ENCODE data around the gene LRP1. TPM values are rescaled to one million over a fixed set of nuclear protein-coding genes. Genes with fewer than 3 reads are reported as not detected.

The LRP1 gene
- total RNA-seq, 2 experiments from 2014 or later: 0.33 to 0.85 TPM

DNA sequence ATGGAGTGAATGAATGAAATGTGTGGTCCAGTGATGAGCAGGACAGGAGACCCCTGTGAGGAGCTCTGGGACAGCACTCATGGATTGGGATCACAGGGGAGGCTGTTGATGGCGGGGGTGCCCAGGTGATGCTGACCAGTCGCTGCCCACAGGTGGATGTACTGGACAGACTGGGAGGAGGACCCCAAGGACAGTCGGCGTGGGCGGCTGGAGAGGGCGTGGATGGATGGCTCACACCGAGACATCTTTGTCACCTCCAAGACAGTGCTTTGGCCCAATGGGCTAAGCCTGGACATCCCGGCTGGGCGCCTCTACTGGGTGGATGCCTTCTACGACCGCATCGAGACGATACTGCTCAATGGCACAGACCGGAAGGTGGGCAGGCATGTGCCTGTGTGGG, 32.5 kb downstream of the LRP1 start:
- peaks cover 7% of the 10 kb centered on the region for H3K4me1 Mint-ChIP-seq
- no peak overlapping the region for H3K4me3 Mint-ChIP-seq
- no peak overlapping the region for H3K27ac Mint-ChIP-seq
- H3K36me3 Mint-ChIP-seq: no peaks in the 10 kb centered on the region
- CTCF ChIA-PET: interaction anchor here (1.3 kb wide), 1 partner anchor 21 kb away, joined by 3 read pairs; no protein-coding TSS in a partner anchor
- H3K9me3 Mint-ChIP-seq (ENCODE audit: low read depth): no peaks in the 10 kb centered on the region
- no peak for DNase-seq
- peaks cover 3% of the 10 kb centered on the region for H3K27me3 Mint-ChIP-seq
- ATAC-seq: no peak

GRCh38 chr12:57161491-57161890, 33.2 kb downstream of the LRP1 start:
- Mint-ChIP-seq H3K27me3 (peaks cover 3% of the 10 kb centered on the region), H3K9me3 (ENCODE audit: low read depth) (no peaks in the 10 kb centered on the region), H3K36me3 (no peaks in the 10 kb centered on the region), H3K27ac (no peak overlapping the region), H3K4me1 (peaks cover 7% of the 10 kb centered on the region), H3K4me3 (no peak overlapping the region)
- CTCF ChIA-PET: no interaction called here
- ATAC-seq (no peak), DNase-seq (no peak)

GRCh38 chr12:57162553-57163125, 34.4 kb downstream of the LRP1 start:
- Mint-ChIP-seq H3K27ac (no peak overlapping the region), H3K36me3 (no peaks in the 10 kb centered on the region), H3K9me3 (ENCODE audit: low read depth) (no peaks in the 10 kb centered on the region), H3K27me3 (no peaks in the 10 kb centered on the region), H3K4me3 (no peak overlapping the region), H3K4me1 (peaks cover 5% of the 10 kb centered on the region)
- CTCF ChIA-PET: no interaction called here
- ATAC-seq (no peak), DNase-seq (no peak)

- Mint-ChIP-seq H3K9me3 (ENCODE audit: low read depth) (no peaks in the 10 kb centered on the region), H3K4me3 (no peak overlapping the region), H3K4me1 (no peaks in the 10 kb centered on the region), H3K27ac (no peak overlapping the region), H3K36me3 (no peaks in the 10 kb centered on the region), H3K27me3 (no peaks in the 10 kb centered on the region)
- ATAC-seq (no peak), DNase-seq (no peak)
- CTCF ChIA-PET: no interaction called here
These were observed 36.2 kb downstream of the LRP1 start for GRCh38 chr12:57164454-57164853.

GRCh38 chr12:57164966-57165625, 36.8 kb downstream of the LRP1 start:
- ATAC-seq (no peak), DNase-seq (no peak)
- no peaks in the 10 kb centered on the region for H3K4me1 Mint-ChIP-seq
- H3K4me3 Mint-ChIP-seq: no peak overlapping the region
- no peaks in the 10 kb centered on the region for H3K27me3 Mint-ChIP-seq
- CTCF ChIA-PET: no interaction called here
- H3K36me3 Mint-ChIP-seq: no peaks in the 10 kb centered on the region
- no peaks in the 10 kb centered on the region for H3K9me3 Mint-ChIP-seq (ENCODE audit: low read depth)
- no peak overlapping the region for H3K27ac Mint-ChIP-seq

DNA sequence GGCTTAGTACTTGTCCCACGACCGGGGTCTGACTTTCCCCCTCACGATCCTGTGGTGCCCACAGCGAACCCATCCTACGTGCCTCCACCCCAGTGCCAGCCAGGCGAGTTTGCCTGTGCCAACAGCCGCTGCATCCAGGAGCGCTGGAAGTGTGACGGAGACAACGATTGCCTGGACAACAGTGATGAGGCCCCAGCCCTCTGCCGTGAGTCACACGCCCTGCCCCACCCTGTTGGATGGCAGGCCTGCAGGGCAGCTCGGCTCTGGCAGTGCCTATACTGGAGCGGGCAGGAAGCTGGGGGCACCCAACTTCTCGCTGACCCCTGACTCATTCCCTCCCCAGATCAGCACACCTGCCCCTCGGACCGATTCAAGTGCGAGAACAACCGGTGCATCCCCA, 37.5 kb downstream of the LRP1 start:
- Mint-ChIP-seq H3K4me1 (no peaks in the 10 kb centered on the region), H3K27ac (no peak overlapping the region), H3K4me3 (no peak overlapping the region), H3K36me3 (no peaks in the 10 kb centered on the region), H3K9me3 (ENCODE audit: low read depth) (no peaks in the 10 kb centered on the region), H3K27me3 (no peaks in the 10 kb centered on the region)
- ATAC-seq (no peak), DNase-seq (no peak)
- CTCF ChIA-PET: no interaction called here

GRCh38 chr12:57166971-57167371, 38.7 kb downstream of the LRP1 start:
- H3K27ac Mint-ChIP-seq: no peak overlapping the region
- CTCF ChIA-PET: interaction anchor here (1.2 kb wide), 1 partner anchor 16 kb away, joined by 3 read pairs; no protein-coding TSS in a partner anchor
- H3K36me3 Mint-ChIP-seq: no peaks in the 10 kb centered on the region
- no peaks in the 10 kb centered on the region for H3K4me1 Mint-ChIP-seq
- DNase-seq: no peak
- peak; percentile 46 for ATAC-seq
- no peaks in the 10 kb centered on the region for H3K27me3 Mint-ChIP-seq
- no peaks in the 10 kb centered on the region for H3K9me3 Mint-ChIP-seq (ENCODE audit: low read depth)
- no peak overlapping the region for H3K4me3 Mint-ChIP-seq

DNA sequence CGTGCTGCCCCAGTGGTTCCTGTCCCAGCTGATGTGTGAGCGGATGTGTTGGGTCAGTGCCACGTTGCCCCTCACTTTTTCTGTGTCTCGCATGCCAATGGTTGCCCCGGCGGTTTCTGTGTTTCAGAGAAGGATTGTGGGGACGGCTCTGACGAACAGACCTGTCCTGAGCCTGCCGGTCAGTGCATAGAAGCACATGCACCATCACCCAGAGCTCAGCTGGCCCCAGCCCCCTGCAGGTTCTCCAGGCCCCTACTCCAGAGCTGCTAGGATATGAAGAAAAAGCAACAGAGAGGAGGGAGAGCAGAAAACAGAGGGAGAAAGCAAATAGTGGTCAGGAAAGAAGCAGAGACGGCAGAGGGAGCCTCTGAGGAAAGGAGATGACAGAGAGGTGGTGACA, 39.8 kb downstream of the LRP1 start:
- no peak for DNase-seq
- no peaks in the 10 kb centered on the region for H3K27me3 Mint-ChIP-seq
- CTCF ChIA-PET: interaction anchor here (1.3 kb wide), 1 partner anchor 44 kb away, joined by 3 read pairs; no protein-coding TSS in a partner anchor

GRCh38 chr12:57169046-57169795, 40.9 kb downstream of the LRP1 start:
- CTCF ChIA-PET: interaction anchor here (1.3 kb wide), 1 partner anchor 163 kb away, joined by 3 read pairs; the partner anchor contains the start of gene ZBTB39
- Mint-ChIP-seq H3K9me3 (ENCODE audit: low read depth) (no peaks in the 10 kb centered on the region), H3K36me3 (no peaks in the 10 kb centered on the region), H3K27me3 (no peaks in the 10 kb centered on the region), H3K4me1 (no peaks in the 10 kb centered on the region), H3K27ac (no peak overlapping the region), H3K4me3 (no peak overlapping the region)
- DNase-seq (no peak), ATAC-seq (no peak)

More for the DNA sequence above, 39.8 kb downstream of the LRP1 start:
- no peaks in the 10 kb centered on the region for H3K4me1 Mint-ChIP-seq
- ATAC-seq: no peak
- no peaks in the 10 kb centered on the region for H3K36me3 Mint-ChIP-seq
- no peaks in the 10 kb centered on the region for H3K9me3 Mint-ChIP-seq (ENCODE audit: low read depth)
- no peak overlapping the region for H3K27ac Mint-ChIP-seq
- H3K4me3 Mint-ChIP-seq: no peak overlapping the region

GRCh38 chr12:57169969-57170368, 41.7 kb downstream of the LRP1 start:
- no peaks in the 10 kb centered on the region for H3K36me3 Mint-ChIP-seq
- DNase-seq (no peak), ATAC-seq (no peak)
- no peaks in the 10 kb centered on the region for H3K4me1 Mint-ChIP-seq
- H3K27me3 Mint-ChIP-seq: no peaks in the 10 kb centered on the region
- no peaks in the 10 kb centered on the region for H3K9me3 Mint-ChIP-seq (ENCODE audit: low read depth)
- CTCF ChIA-PET: interaction anchor here (1.3 kb wide), 1 partner anchor 164 kb away, joined by 3 read pairs; the partner anchor contains the start of gene ZBTB39
- no peak overlapping the region for H3K4me3 Mint-ChIP-seq
- no peak overlapping the region for H3K27ac Mint-ChIP-seq

GRCh38 chr12:57170408-57170807, 42.1 kb downstream of the LRP1 start:
- Mint-ChIP-seq H3K36me3 (no peaks in the 10 kb centered on the region), H3K9me3 (ENCODE audit: low read depth) (no peaks in the 10 kb centered on the region), H3K4me3 (no peak overlapping the region), H3K4me1 (no peaks in the 10 kb centered on the region), H3K27me3 (no peaks in the 10 kb centered on the region), H3K27ac (no peak overlapping the region)
- DNase-seq (no peak), ATAC-seq (no peak)
- CTCF ChIA-PET: interaction anchor here (0.8 kb wide), 2 partner anchors 13 to 46 kb away, joined by 3 to 4 read pairs; no protein-coding TSS in a partner anchor

- H3K36me3 Mint-ChIP-seq: no peaks in the 10 kb centered on the region
- H3K4me1 Mint-ChIP-seq: no peaks in the 10 kb centered on the region
- no peak for ATAC-seq
- CTCF ChIA-PET: interaction anchor here (0.8 kb wide), 2 partner anchors 12 to 47 kb away, joined by 3 to 4 read pairs; no protein-coding TSS in a partner anchor
- H3K27me3 Mint-ChIP-seq: no peaks in the 10 kb centered on the region
- no peak overlapping the region for H3K27ac Mint-ChIP-seq
- no peak for DNase-seq
- H3K4me3 Mint-ChIP-seq: no peak overlapping the region
- no peaks in the 10 kb centered on the region for H3K9me3 Mint-ChIP-seq (ENCODE audit: low read depth)
These were observed 42.6 kb downstream of the LRP1 start for GRCh38 chr12:57170927-57171326.

DNA sequence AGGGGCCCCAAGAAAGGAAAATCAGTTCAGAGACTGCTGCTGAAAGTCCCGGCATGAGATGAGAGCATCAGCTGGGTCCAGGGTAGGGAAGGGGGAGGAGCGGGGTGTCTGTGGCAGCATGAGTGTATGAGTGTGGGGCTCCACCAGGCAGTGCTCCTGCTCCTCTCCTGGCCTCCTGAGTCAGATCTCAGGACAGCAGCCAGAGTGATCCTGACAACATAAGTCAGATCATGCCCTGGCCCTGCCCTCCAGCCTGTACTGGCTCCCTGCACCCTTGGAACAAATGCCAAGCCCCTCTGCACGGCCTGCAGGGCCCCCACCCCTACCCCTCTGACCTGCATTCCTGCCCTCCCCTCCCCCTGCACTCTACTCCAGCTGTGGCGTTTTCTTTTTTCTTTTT, 43.4 kb downstream of the LRP1 start:
- H3K36me3 Mint-ChIP-seq: no peaks in the 10 kb centered on the region

More for the DNA sequence above, 43.4 kb downstream of the LRP1 start:
- no peak for ATAC-seq
- H3K4me1 Mint-ChIP-seq: no peaks in the 10 kb centered on the region
- no peak overlapping the region for H3K4me3 Mint-ChIP-seq
- H3K27me3 Mint-ChIP-seq: no peaks in the 10 kb centered on the region
- no peak overlapping the region for H3K27ac Mint-ChIP-seq
- no peaks in the 10 kb centered on the region for H3K9me3 Mint-ChIP-seq (ENCODE audit: low read depth)
- DNase-seq: no peak
- CTCF ChIA-PET: interaction anchor here (1.6 to 5.8 kb wide), 2 partner anchors 13 to 46 kb away, joined by 4 to 88 read pairs; partner anchors contain the start of gene LRP1
